Breast epithelium (tissue), 3 donors: ENCODE data around the gene ISG15.
"Not testable (repeated sequence)": the region's sequence is repeated elsewhere in the genome, so short reads cannot be mapped to it uniquely, and the experiment has no call there.

Experiments
- CTCF ChIP-seq, 3 donors: fragments of 450-650 bp; IDR thresholded peaks; one replicate each; pipeline ENCODE4 v1.5.1; 2016 to 2017; ENCODE audit warnings: antibody characterized with exemption in 3 of 3, mild to moderate bottlenecking in 3 of 3, moderate library complexity in 3 of 3
- POLR2A ChIP-seq: fragments of 450-650 bp; IDR thresholded peaks from one replicate; pipeline ENCODE4 v1.6.1; 2016; ENCODE audit warnings: antibody characterized with exemption, mild to moderate bottlenecking, moderate library complexity
- POLR2AphosphoS5 ChIP-seq, 3 donors: sonication (generic); formaldehyde crosslinking; IDR thresholded peaks; one replicate each; pipeline ENCODE4 v1.6.1; 2017; ENCODE audit warnings: antibody characterized with exemption in 3 of 3

GRCh38 chr1:994546-994945 is 18.8 kb upstream of the ISG15 start:
- not testable (repeated sequence) for TF ChIP-seq CTCF (IDR thresholded peaks at IDR 0.05); POLR2AphosphoS5 (IDR thresholded peaks at IDR 0.05); POLR2A
